Measurements from ENCODE around the gene GALE.

DNA sequence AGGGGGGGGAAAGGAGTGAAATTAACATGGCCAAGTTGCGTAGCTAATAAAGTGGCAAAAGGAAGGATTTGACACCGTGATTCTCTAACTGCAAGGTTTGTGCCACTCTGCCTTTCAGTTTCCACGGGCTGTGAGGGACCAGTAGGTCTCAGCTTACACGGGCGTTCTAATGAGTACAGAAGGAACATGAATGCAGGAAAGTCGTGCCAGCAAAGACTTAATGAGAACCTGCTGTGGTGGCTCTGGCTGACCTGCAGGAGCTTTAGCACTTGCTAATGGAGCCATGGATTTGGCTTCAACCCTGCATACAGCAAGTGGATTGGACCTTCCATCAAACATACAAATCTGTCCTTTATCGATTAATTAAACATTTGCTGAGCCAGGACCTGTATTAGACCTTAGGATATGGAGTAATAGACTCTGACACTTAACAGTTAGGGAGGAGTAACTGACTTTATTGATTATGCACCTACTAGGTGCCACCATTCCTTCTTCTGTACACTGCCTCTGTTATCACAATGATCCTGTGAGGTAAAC, 37.4 kb downstream of the GALE start:
- TF ChIP-seq CTCF (IDR thresholded peaks at IDR 0.05) = no peak
- no peak for TF ChIP-seq POLR2AphosphoS5 (IDR thresholded peaks at IDR 0.05)
